Activated T-cell treated with anti-CD3 and anti-CD28 coated beads, Interleukin-2, amount 50 U/mL, for 72 hours (primary cell): ENCODE data around the gene FAM227B. TPM values are rescaled to one million over a fixed set of nuclear protein-coding genes. Genes with fewer than 3 reads are reported as not detected.
A peak's percentile ranks its signal among the peaks of the same experiment; 100 is the strongest.
"Not testable (repeated sequence)": the region's sequence is repeated elsewhere in the genome, so short reads cannot be mapped to it uniquely, and the experiment has no call there.

Experiments used
- ATAC-seq, 2 donors: fragments of 150-1000 bp; cut with Tn5 transposase; replicated peaks in 1 of 2; 2 replicates each; pipeline ENCODE4 v1.10.0; 2021; ENCODE audit warnings: moderate library complexity in 2 of 2, mild to moderate bottlenecking in 1 of 2
- DNase-seq, 2 donors: peaks; one replicate each; pipeline ENCODE4 v3.0.0; 2021 to 2022; ENCODE audit warnings: mixed read lengths in 1 of 2
- H3K27ac Mint-ChIP-seq: one replicate; pipeline ENCODE4 v1.8.0; 2022; ENCODE audit warnings: mild to moderate bottlenecking, moderate library complexity, mixed read lengths
- H3K27me3 Mint-ChIP-seq: one replicate; pipeline ENCODE4 v1.8.0; 2022; ENCODE audit warnings: low read depth, mixed read lengths
- H3K36me3 Mint-ChIP-seq, 2 donors: one replicate each; pipeline ENCODE4 v1.8.0; 2022; ENCODE audit warnings: mixed read lengths in 2 of 2, mild to moderate bottlenecking in 1 of 2; ENCODE audit not compliant: insufficient read depth in 2 of 2
- H3K4me1 Mint-ChIP-seq: one replicate; pipeline ENCODE4 v1.8.0; 2022; ENCODE audit warnings: low read depth, mixed read lengths
- H3K4me3 Mint-ChIP-seq, 2 donors: one replicate each; pipeline ENCODE4 v1.8.0; 2022; ENCODE audit warnings: mild to moderate bottlenecking in 2 of 2, mixed read lengths in 2 of 2, moderate library complexity in 2 of 2
- H3K9me3 Mint-ChIP-seq, 2 donors: one replicate each; pipeline ENCODE4 v1.8.0; 2022; ENCODE audit warnings: mixed read lengths in 2 of 2
- total RNA-seq, 2 donors: library from RNA; stranded (reverse); gene quantifications; one replicate each; pipeline ENCODE4 v1.2.3, GENCODE V29; 2022

FAM227B gene
- total RNA-seq, 2 donors from 2014 or later = 4.1 to 5.7 TPM

DNA sequence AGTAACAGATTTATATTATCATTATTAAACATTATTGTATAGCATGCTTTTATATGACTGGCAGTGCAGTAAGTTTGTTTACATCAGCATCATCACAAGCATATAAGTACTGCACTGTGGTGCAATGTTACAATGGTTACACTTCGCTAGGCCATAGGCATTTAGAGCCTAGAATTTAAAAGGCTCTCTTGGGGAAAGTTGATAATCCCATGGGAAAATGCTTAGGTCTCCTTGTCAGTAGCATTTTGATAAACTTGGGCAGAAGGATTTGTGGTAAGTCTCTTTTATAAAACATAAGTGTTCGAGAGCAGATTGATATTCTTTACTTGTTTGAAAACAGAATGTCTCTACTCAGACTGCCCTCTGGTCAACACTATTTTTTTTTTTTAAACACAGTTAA, 7.8 kb upstream of the FAM227B start:
- Mint-ChIP-seq H3K36me3 (peaks cover 4 to 18% of the 10 kb centered on the region in 2 donors), H3K9me3 (peaks cover 0 to 4% of the 10 kb centered on the region in 2 donors), H3K4me3 (no peak overlapping the region), H3K27ac (no peak overlapping the region), H3K4me1 (peaks cover 12% of the 10 kb centered on the region), H3K27me3 (no peaks in the 10 kb centered on the region)
- ATAC-seq (no peak), DNase-seq (no peak)

DNA sequence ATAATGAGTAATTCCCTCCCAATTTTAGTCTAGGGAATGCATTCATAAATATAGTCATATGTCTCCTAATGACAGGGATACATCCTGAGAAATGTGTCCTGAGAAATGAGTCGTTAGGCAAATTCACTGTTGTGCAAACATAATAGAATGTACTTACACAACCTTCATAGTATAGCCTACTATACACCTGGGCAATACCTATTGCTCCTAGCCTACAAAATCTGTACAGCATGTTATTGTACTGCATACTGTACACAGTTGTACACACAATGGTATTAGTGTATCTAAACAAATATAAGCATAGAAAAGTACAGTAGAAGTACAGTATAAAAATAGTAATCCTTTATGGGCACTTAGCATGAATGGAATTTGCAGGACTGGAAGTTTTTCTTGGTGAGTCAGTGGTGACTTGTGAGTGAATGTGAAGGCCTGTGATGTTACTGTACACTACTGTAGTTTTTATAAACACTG, 6.8 kb upstream of the FAM227B start:
- peaks cover 0 to 4% of the 10 kb centered on the region in 2 donors for H3K9me3 Mint-ChIP-seq
- peaks cover 21% of the 10 kb centered on the region for H3K4me1 Mint-ChIP-seq
- H3K36me3 Mint-ChIP-seq = peaks cover 4 to 19% of the 10 kb centered on the region in 2 donors
- DNase-seq (no peak), ATAC-seq (no peak)
- no peak overlapping the region for H3K4me3 Mint-ChIP-seq
- H3K27ac Mint-ChIP-seq = no peak overlapping the region
- no peaks in the 10 kb centered on the region for H3K27me3 Mint-ChIP-seq

DNA sequence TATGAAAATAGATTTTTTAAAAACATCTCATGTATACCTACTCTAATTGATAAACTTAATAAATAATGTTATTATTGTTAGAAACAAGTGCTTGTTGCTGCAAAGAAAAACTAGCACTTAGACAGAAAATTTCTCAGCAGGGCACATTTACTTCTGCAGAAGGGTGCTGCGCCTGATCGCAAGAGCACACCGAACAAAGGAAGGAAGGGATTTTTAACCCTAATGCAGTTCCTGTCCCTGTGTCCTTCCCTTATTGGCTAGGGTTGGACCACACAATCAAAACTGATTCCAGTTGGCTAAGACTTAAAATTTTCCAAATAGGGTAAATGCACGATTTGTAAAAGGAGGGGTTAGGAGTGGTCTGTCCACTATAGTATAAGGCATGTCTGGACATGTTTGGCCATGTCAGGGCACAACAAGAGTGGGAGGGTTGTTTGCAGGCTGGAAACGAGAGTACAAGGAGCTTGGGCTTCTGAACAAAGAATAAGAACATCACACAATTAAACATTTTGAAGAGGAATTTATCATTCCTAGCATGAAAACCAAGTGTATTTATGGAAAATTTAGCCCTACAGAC, 4.9 kb upstream of the FAM227B start:
- H3K27ac Mint-ChIP-seq = no peak overlapping the region
- peaks cover 6 to 20% of the 10 kb centered on the region in 2 donors for H3K36me3 Mint-ChIP-seq
- peaks cover 35% of the 10 kb centered on the region for H3K4me1 Mint-ChIP-seq
- H3K4me3 Mint-ChIP-seq = no peak overlapping the region
- DNase-seq = no peak
- H3K9me3 Mint-ChIP-seq = peaks cover 0 to 4% of the 10 kb centered on the region in 2 donors
- no peak for ATAC-seq
- no peaks in the 10 kb centered on the region for H3K27me3 Mint-ChIP-seq

DNA sequence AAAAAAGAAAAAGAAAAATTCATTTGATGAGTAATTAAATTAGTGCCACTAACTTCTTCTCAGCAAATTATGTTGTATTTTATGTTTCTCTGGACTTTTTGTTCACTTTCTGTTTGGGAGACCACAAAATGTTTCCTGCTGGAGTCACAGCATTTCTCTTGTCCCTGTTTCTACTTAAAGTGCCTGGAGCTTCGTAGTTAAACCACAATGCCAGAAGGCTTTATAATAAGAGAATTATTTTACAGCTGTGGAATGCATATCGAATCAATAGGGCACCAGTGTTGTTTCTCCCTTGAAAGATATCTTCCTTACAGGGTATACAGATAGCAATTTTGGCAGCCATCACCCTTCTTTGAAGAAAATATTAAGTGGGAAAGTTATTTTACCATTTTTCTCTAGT, 3.4 kb upstream of the FAM227B start:
- peaks cover 0 to 4% of the 10 kb centered on the region in 2 donors for H3K9me3 Mint-ChIP-seq
- H3K4me1 Mint-ChIP-seq = peaks cover 44% of the 10 kb centered on the region
- H3K27me3 Mint-ChIP-seq = no peaks in the 10 kb centered on the region
- peaks cover 6 to 19% of the 10 kb centered on the region in 2 donors for H3K36me3 Mint-ChIP-seq
- peak overlapping the region in 1 of 2 donors; percentile 37 for H3K4me3 Mint-ChIP-seq
- DNase-seq (no peak), ATAC-seq (no peak)
- no peak overlapping the region for H3K27ac Mint-ChIP-seq

DNA sequence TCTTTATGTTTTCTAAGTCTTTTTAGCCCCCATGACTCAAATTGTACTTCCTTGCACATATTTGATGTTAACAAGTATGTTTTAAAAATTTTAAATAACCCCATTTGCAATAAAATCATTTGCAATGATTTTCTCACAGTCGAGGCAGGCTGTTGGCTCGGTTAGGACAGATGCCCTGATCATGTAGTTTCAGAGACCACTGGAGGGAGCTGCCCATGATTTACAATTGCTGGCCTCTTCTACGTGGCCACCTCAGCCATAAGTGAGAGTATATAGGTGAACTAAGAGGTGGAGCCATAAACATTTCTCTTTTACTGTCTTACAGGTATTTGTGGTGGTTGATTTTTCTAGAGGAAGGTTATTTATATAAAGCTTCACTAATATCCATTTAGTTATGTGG, 1.9 kb upstream of the FAM227B start:
- DNase-seq (no peak), ATAC-seq (no peak)
- Mint-ChIP-seq H3K4me1 (peaks cover 39% of the 10 kb centered on the region), H3K36me3 (peaks cover 6 to 18% of the 10 kb centered on the region in 2 donors), H3K27ac (no peak overlapping the region), H3K9me3 (peaks cover 0 to 4% of the 10 kb centered on the region in 2 donors), H3K4me3 (peak overlapping the region; percentile 92 to 94), H3K27me3 (no peaks in the 10 kb centered on the region)

DNA sequence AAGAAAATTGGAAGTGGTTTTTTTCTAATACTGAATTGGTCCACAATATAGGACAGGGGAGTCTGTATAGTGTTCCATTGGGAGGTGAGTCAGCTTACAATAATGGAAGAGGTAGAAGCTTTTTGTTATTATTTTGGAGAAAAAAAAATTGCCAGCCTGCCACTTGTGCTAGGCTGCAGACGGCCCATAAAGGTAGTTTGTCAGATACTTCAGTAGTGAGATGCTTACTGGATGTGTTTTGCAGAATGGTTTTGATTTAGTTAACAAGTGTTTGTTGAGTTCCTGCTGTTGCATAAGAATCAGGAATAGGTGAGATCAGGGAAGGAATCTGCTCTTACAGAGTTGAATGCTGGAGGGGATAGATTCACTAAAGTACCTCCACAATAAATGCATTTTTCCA, 1.3 kb upstream of the FAM227B start:
- Mint-ChIP-seq H3K9me3 (peaks cover 0 to 4% of the 10 kb centered on the region in 2 donors), H3K4me1 (peaks cover 39% of the 10 kb centered on the region)

DNA sequence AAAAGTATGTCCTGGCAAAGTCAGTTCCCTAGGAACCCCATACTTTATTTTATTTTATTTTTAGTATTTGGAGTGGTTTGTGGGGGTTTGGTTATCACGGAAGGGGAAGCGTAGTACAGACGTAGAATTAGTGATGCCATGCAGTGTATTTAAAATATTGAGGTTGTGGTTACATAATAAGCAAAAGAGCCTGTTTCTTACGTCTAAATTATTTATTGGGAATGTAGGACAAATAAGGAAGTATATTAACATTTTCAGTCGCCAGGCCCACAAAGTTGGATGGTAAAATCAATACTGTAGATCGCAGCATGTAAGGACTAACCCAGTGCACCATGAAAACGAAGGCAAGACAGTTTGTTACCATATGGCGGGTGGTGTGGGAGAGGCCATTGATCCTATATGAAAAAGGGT, 788 bp upstream of the FAM227B start:
- peaks cover 6 to 18% of the 10 kb centered on the region in 2 donors for H3K36me3 Mint-ChIP-seq
- H3K9me3 Mint-ChIP-seq = peaks cover 0 to 4% of the 10 kb centered on the region in 2 donors
- H3K4me1 Mint-ChIP-seq = peaks cover 39% of the 10 kb centered on the region
- DNase-seq (no peak), ATAC-seq (no peak)
- no peaks in the 10 kb centered on the region for H3K27me3 Mint-ChIP-seq
- peak overlapping the region; percentile 92 to 94 for H3K4me3 Mint-ChIP-seq
- H3K27ac Mint-ChIP-seq = peak overlapping the region; percentile 92

More for the DNA sequence above, 1.3 kb upstream of the FAM227B start:
- no peak for DNase-seq
- H3K27me3 Mint-ChIP-seq = no peaks in the 10 kb centered on the region
- peak overlapping the region; percentile 92 to 94 for H3K4me3 Mint-ChIP-seq
- H3K27ac Mint-ChIP-seq = peak overlapping the region; percentile 92
- H3K36me3 Mint-ChIP-seq = peaks cover 6 to 18% of the 10 kb centered on the region in 2 donors
- no peak for ATAC-seq

DNA sequence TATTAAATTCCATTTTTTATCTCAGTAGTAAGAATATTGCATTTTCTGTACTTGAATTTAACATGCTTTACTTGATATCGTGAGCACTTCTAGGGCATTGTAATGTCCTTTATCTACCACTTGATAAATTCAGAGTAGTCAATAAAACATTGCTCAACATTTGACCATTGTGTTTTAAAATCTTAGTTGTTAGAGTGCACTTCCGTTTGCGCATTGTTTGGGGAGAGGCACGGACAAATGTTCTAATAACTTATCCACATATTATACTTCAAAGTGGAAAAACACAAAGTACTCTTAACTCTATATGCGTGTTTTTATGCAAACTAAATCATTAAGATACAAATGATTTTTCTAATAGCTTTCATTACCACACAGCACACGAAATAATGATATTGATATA, 419 bp downstream of the FAM227B start:
- peaks cover 39% of the 10 kb centered on the region for H3K4me1 Mint-ChIP-seq
- H3K9me3 Mint-ChIP-seq = peaks cover 2 to 4% of the 10 kb centered on the region in 2 donors
- peak overlapping the region; percentile 92 for H3K27ac Mint-ChIP-seq
- peaks cover 5 to 15% of the 10 kb centered on the region in 2 donors for H3K36me3 Mint-ChIP-seq
- H3K27me3 Mint-ChIP-seq = no peaks in the 10 kb centered on the region
- ATAC-seq (no peak), DNase-seq (no peak)
- peak overlapping the region; percentile 92 to 94 for H3K4me3 Mint-ChIP-seq

DNA sequence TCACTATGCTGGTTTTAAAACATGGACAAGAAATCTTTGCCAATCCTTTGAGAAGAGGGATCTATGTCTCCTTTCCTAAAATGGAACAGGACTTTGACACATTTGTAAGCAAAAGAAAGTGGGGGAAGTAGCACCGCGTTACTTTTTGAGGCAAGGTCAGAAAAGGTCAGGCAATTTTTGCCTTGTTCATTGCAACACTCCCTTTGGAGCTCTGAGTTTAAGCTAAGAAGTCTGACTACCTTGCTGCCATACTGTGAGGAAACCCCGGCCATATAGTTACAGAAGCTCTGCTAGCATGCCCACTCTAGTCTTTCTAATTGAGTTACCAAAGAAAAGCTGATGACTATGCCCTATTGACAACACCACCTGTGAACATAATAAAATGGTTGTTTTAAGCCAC, 1.4 kb downstream of the FAM227B start:
- no peaks in the 10 kb centered on the region for H3K27me3 Mint-ChIP-seq
- H3K27ac Mint-ChIP-seq = peak overlapping the region; percentile 44
- H3K9me3 Mint-ChIP-seq = peaks cover 8 to 12% of the 10 kb centered on the region in 2 donors
- H3K4me3 Mint-ChIP-seq = peak overlapping the region in 1 of 2 donors; percentile 47
- DNase-seq (no peak), ATAC-seq (no peak)
- peaks cover 11 to 18% of the 10 kb centered on the region in 2 donors for H3K36me3 Mint-ChIP-seq
- H3K4me1 Mint-ChIP-seq = peaks cover 39% of the 10 kb centered on the region

DNA sequence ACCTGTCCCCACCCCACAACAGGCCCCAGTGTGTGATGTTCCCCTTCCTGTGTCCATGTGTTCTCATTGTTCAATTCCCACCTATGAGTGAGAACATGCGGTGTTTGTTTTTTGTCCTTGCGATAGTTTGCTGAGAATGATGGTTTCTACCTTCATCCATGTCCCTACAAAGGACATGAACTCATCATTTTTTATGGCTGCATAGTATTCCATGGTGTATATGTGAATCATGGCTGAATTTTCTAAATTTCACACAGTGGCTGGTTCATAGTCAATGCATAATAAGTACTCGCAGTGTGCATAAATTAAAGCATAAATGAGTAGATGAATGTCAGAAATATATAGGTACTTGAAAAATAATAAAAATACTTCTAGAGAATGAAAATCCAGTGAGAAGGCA, 8.4 kb downstream of the FAM227B start:
- peaks cover 8 to 12% of the 10 kb centered on the region in 2 donors for H3K9me3 Mint-ChIP-seq

DNA sequence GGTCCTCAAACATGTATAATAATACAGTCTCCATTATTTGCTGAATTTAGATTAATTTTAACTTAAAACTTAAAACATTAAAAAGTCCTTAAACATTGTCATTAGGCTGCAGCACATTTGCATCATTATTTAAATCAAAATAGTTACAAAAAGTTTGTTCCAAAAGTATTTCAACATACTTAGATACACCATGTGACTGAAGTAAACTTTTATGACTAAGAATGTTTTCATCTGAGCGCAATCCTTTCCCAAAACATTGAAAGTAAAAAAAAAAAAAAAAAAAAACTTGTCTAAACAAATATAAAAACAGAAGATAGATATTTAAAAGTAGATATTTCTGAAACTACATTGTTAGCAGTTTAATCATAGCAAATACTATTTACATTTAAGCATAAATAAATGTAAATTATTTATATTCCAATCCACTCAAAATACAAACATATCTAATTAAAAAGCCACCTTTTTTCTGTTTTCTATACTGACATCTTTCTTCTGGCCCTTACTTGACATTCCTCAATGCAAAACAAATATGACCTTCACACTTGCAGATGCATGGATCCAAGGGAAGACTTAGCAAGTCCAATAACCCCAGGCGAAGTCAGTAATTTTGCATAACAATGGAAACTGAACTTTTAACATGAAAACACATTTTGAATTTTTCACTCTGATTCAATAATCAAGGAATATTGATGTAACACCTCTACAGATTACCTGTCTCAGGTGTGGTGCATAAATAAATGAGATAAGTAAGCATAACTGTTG, 10.3 kb downstream of the FAM227B start:
- DNase-seq (no peak), ATAC-seq (no peak)
- H3K27ac Mint-ChIP-seq = no peak overlapping the region
- H3K9me3 Mint-ChIP-seq = peaks cover 6 to 11% of the 10 kb centered on the region in 2 donors
- H3K4me1 Mint-ChIP-seq = no peaks in the 10 kb centered on the region
- no peaks in the 10 kb centered on the region for H3K27me3 Mint-ChIP-seq
- no peak overlapping the region for H3K4me3 Mint-ChIP-seq
- peaks cover 8 to 11% of the 10 kb centered on the region in 2 donors for H3K36me3 Mint-ChIP-seq

More for the DNA sequence above, 8.4 kb downstream of the FAM227B start:
- not testable (repeated sequence) for H3K4me3 Mint-ChIP-seq, DNase-seq, H3K27me3 Mint-ChIP-seq, ATAC-seq, H3K4me1 Mint-ChIP-seq, H3K27ac Mint-ChIP-seq
- peaks cover 11 to 13% of the 10 kb centered on the region in 2 donors for H3K36me3 Mint-ChIP-seq

DNA sequence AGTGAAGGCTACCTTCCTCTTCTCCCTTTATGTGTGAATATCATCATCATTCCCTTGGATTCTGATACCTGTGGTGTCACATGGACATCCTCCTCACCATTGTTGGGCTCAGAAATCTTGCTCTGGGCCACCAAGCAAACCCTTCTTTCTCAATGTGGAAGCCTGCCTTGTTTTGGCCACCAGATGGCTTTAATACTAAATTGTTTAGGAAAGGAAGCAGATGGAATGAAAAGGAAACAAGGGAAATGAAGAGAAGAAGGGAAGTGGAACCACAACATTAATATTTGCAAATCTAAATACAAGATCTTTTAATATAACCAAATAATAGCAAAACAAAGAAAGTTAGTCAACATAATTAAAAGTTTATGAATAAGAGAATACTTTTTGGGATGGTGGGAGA, 14.0 kb downstream of the FAM227B start:
- Mint-ChIP-seq H3K4me1 (no peaks in the 10 kb centered on the region), H3K9me3 (peaks cover 12 to 17% of the 10 kb centered on the region in 2 donors), H3K27ac (no peak overlapping the region), H3K4me3 (no peak overlapping the region), H3K36me3 (peaks cover 8 to 13% of the 10 kb centered on the region in 2 donors), H3K27me3 (no peaks in the 10 kb centered on the region)
- ATAC-seq (no peak), DNase-seq (no peak)

DNA sequence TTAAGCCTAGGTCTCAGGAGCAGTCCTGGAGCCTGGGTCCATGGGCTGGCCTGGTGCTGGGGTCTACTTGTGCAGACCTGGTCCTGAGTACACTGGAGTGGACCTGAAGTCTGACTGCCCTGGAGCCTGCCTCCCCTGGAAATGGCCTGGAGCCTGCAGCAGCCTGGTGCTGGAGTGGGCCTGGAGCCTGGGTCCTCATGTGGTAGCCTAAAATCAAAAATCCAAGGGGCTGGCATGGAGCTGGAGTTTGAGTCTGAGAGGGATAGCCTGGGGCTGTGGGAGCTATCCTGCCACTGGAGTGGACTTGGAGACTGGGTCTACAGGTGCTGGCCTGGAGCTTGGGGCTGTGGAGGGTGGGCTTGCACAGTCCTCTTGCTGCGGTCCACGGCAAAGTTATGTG, 15.0 kb downstream of the FAM227B start:
- Mint-ChIP-seq H3K9me3 (peaks cover 14 to 20% of the 10 kb centered on the region in 2 donors), H3K4me3 (no peak overlapping the region), H3K4me1 (no peaks in the 10 kb centered on the region), H3K36me3 (peaks cover 11 to 16% of the 10 kb centered on the region in 2 donors), H3K27me3 (no peaks in the 10 kb centered on the region), H3K27ac (no peak overlapping the region)
- ATAC-seq (no peak), DNase-seq (no peak)
